Duodenal mucosa (tissue), 2 donors: Measurements from ENCODE around the gene OR1M1.
A peak's percentile ranks its signal among the peaks of the same experiment; 100 is the strongest.

Experiments
- H3K27ac ChIP-seq: one replicate; pipeline ENCODE4 v1.7.0; 2013; ENCODE audit warnings: low read depth, low read length
- H3K27me3 ChIP-seq, 2 donors: one replicate each; pipeline ENCODE4 v1.7.0; 2013; ENCODE audit warnings: low read length in 2 of 2, control low read depth in 1 of 2; ENCODE audit not compliant: insufficient read depth in 2 of 2, control insufficient read depth in 1 of 2
- H3K36me3 ChIP-seq, 2 donors: one replicate each; pipeline ENCODE4 v1.7.0; 2013; ENCODE audit warnings: low read length in 2 of 2, control low read depth in 1 of 2; ENCODE audit not compliant: insufficient read depth in 2 of 2, control insufficient read depth in 1 of 2
- H3K4me1 ChIP-seq, 2 donors: one replicate each; pipeline ENCODE4 v1.7.0; 2013; ENCODE audit warnings: low read length in 2 of 2, control low read depth in 1 of 2; ENCODE audit not compliant: insufficient read depth in 2 of 2, control insufficient read depth in 1 of 2
- H3K4me3 ChIP-seq, 2 donors: one replicate each; pipeline ENCODE4 v1.7.0; 2013; ENCODE audit warnings: low read length in 2 of 2, low read depth in 1 of 2
- H3K9ac ChIP-seq, 2 donors: one replicate each; pipeline ENCODE4 v1.7.0; 2013; ENCODE audit warnings: low read length in 2 of 2, low read depth in 1 of 2
- H3K9me3 ChIP-seq, 2 donors: one replicate each; pipeline ENCODE4 v1.7.0; 2013; ENCODE audit warnings: low read length in 2 of 2, control low read depth in 1 of 2; ENCODE audit not compliant: control insufficient read depth in 1 of 2

OR1M1 gene

GRCh38 chr19:9073806-9074205 lies 13.1 kb upstream of the OR1M1 start:
- H3K4me3 ChIP-seq, result no peak overlapping the region
- H3K9ac ChIP-seq, result no peak overlapping the region
- peaks cover 7 to 8% of the 10 kb centered on the region in 2 donors for H3K4me1 ChIP-seq
- no peaks in the 10 kb centered on the region for H3K36me3 ChIP-seq
- no peak overlapping the region for H3K27ac ChIP-seq
- H3K27me3 ChIP-seq, result no peaks in the 10 kb centered on the region
- H3K9me3 ChIP-seq, result no peaks in the 10 kb centered on the region

- H3K4me3 ChIP-seq, result peak overlapping the region in 1 of 2 donors; percentile 8
- H3K9me3 ChIP-seq, result no peaks in the 10 kb centered on the region
- H3K9ac ChIP-seq, result no peak overlapping the region
- peaks cover 7 to 8% of the 10 kb centered on the region in 2 donors for H3K4me1 ChIP-seq
- H3K27ac ChIP-seq, result no peak overlapping the region
- no peaks in the 10 kb centered on the region for H3K36me3 ChIP-seq
- no peaks in the 10 kb centered on the region for H3K27me3 ChIP-seq
These were observed 11.6 kb upstream of the OR1M1 start for GRCh38 chr19:9075064-9075949.

GRCh38 chr19:9076901-9077300 lies 10.0 kb upstream of the OR1M1 start:
- H3K9ac ChIP-seq, result no peak overlapping the region
- H3K4me3 ChIP-seq, result no peak overlapping the region
- H3K9me3 ChIP-seq, result no peaks in the 10 kb centered on the region
- H3K4me1 ChIP-seq, result peaks cover 7 to 8% of the 10 kb centered on the region in 2 donors
- H3K36me3 ChIP-seq, result no peaks in the 10 kb centered on the region
- no peak overlapping the region for H3K27ac ChIP-seq
- H3K27me3 ChIP-seq, result no peaks in the 10 kb centered on the region

GRCh38 chr19:9078651-9079050 lies 8.2 kb upstream of the OR1M1 start:
- H3K27me3 ChIP-seq, result no peaks in the 10 kb centered on the region
- no peak overlapping the region for H3K4me3 ChIP-seq
- H3K27ac ChIP-seq, result no peak overlapping the region
- H3K9ac ChIP-seq, result no peak overlapping the region
- H3K4me1 ChIP-seq, result peaks cover 7 to 8% of the 10 kb centered on the region in 2 donors
- H3K36me3 ChIP-seq, result no peaks in the 10 kb centered on the region
- H3K9me3 ChIP-seq, result no peaks in the 10 kb centered on the region

GRCh38 chr19:9107375-9107774 lies 20.5 kb downstream of the OR1M1 start, which contains the start of gene OR7G2:
Gene OR7G2 (minus strand): TSS chr19:9107475. CDS start chr19:9103243, 4,232 bp downstream.
- no peaks in the 10 kb centered on the region for H3K9me3 ChIP-seq

GRCh38 chr19:9109959-9110358 lies 23.1 kb downstream of the OR1M1 start:
- H3K9me3 ChIP-seq, result no peaks in the 10 kb centered on the region
- no peaks in the 10 kb centered on the region for H3K36me3 ChIP-seq
- no peaks in the 10 kb centered on the region for H3K4me1 ChIP-seq
- H3K27ac ChIP-seq, result no peak overlapping the region
- H3K4me3 ChIP-seq, result no peak overlapping the region
- no peak overlapping the region for H3K9ac ChIP-seq
- no peaks in the 10 kb centered on the region for H3K27me3 ChIP-seq

More at GRCh38 chr19:9107375-9107774, 20.5 kb downstream of the OR1M1 start, which contains the start of gene OR7G2:
- H3K27ac ChIP-seq, result no peak within 1 kb of the TSS
- no peak within 1 kb of the TSS for H3K4me3 ChIP-seq
- H3K36me3 ChIP-seq, result no peaks in the 10 kb centered on the region
- no peak within 1 kb of the TSS for H3K9ac ChIP-seq
- no peaks in the 10 kb centered on the region for H3K4me1 ChIP-seq
- peaks cover 0 to 3% of the 10 kb centered on the region in 2 donors for H3K27me3 ChIP-seq

- Histone ChIP-seq H3K4me3 (no peak within 1 kb of the TSS), H3K9me3 (no peaks in the 10 kb centered on the region)
These were observed 28.5 kb downstream of the OR1M1 start, which contains the start of gene OR7G1 for GRCh38 chr19:9115307-9115813. Gene OR7G1 (minus strand): TSS chr19:9115763. CDS start chr19:9115763, 0 bp downstream.

GRCh38 chr19:9116547-9116946 lies 29.7 kb downstream of the OR1M1 start:
- H3K9me3 ChIP-seq, result no peaks in the 10 kb centered on the region
- H3K9ac ChIP-seq, result no peak overlapping the region
- H3K4me3 ChIP-seq, result no peak overlapping the region
- no peak overlapping the region for H3K27ac ChIP-seq
- no peaks in the 10 kb centered on the region for H3K4me1 ChIP-seq
- no peaks in the 10 kb centered on the region for H3K36me3 ChIP-seq
- H3K27me3 ChIP-seq, result no peaks in the 10 kb centered on the region

More at GRCh38 chr19:9115307-9115813, 28.5 kb downstream of the OR1M1 start, which contains the start of gene OR7G1:
- Histone ChIP-seq H3K9ac (no peak within 1 kb of the TSS), H3K4me1 (no peaks in the 10 kb centered on the region), H3K27ac (no peak within 1 kb of the TSS), H3K27me3 (no peaks in the 10 kb centered on the region), H3K36me3 (no peaks in the 10 kb centered on the region)

GRCh38 chr19:9126900-9127405 lies 40.1 kb downstream of the OR1M1 start, which contains the start of gene OR7G3:
Gene OR7G3 (minus strand): TSS chr19:9126950. CDS start chr19:9126950, 0 bp downstream.
- H3K4me3 ChIP-seq, result no peak within 1 kb of the TSS
- H3K27me3 ChIP-seq, result no peaks in the 10 kb centered on the region
- H3K9ac ChIP-seq, result no peak within 1 kb of the TSS
- no peaks in the 10 kb centered on the region for H3K9me3 ChIP-seq
- no peak within 1 kb of the TSS for H3K27ac ChIP-seq
- H3K4me1 ChIP-seq, result no peaks in the 10 kb centered on the region
- H3K36me3 ChIP-seq, result no peaks in the 10 kb centered on the region

- Histone ChIP-seq H3K4me1 (no peaks in the 10 kb centered on the region), H3K4me3 (no peak overlapping the region), H3K27ac (no peak overlapping the region), H3K36me3 (no peaks in the 10 kb centered on the region), H3K27me3 (no peaks in the 10 kb centered on the region), H3K9ac (no peak overlapping the region), H3K9me3 (no peaks in the 10 kb centered on the region)
These were observed 41.3 kb downstream of the OR1M1 start for GRCh38 chr19:9128171-9128570.
